Raji (cell line): Measurements from ENCODE around the gene HSPBP1.

Experiments used
- POLR2A ChIP-seq: IDR thresholded peaks from 2 replicates; pipeline ENCODE4 v1.6.1; 2011; ENCODE audit warnings: low read depth, low read length, control low read depth; ENCODE audit not compliant: insufficient read depth

HSPBP1 gene

GRCh38 chr19:55246462-55247451, 33.2 kb downstream of the HSPBP1 start:
- no peak for TF ChIP-seq POLR2A

DNA sequence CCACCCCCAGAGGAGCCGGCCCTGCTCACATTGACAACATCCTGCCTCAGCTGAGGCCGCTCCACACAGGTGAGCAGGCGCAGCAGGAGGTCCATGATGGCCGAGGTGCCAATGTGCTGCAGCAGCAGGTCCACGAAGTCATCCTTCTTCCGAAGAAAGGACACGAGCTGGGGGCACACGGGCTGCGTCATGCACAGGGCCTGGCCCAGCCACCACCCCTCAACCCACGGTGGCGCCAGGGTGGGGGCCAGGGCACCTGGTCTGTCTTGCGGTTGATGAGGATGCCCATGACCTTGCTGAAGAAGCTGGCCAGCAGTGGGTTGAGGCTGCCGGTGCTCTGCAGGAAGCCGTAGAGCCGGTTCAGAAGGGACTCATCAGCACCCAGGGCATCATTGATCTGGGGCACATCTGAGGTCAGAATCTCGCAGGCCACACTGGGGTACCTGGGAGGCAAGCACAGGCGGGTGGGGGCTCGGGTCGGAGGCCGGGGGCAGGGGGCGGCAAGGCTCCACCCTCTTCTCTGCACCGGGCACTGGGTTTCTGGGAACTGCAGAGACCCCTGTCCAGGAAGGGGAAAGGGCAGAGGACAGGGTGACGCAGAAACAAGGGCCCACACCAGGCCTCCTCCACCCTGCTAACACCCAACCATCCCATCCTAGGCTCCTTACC, 34.5 kb downstream of the HSPBP1 start:
- no peak for TF ChIP-seq POLR2A

DNA sequence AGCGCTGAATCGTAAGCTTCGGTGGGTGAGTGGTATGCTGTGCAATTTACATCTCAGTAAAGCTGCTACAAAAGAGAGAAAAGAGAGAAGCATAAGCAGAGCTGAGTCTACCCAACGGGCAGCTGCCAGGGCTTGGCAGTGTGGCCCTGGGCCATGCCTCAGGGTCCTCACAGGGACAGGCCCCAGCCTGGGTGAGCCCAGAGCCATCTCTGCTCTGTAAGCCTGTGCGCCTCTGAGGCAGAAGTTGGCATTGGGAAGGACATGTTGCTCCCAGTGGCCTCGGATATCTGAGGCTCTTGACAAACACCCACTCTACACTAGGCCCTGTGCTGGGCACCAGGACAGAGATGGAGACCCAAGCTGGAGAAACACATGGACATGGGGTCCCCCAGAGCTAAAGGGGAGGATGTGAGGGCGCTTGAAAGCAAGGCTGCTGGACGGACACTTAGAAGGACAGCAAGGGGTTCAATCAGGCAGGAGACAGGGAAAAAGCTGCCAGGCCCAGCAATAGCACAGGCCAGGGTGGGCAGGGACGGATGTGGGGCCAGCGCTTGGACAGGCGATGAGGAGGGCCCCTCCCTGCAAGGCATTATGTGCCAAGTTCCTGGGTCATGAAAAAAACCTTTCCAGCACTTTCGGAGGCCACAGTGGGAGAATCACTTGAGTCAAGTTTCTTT, 35.8 kb downstream of the HSPBP1 start:
- no peak for TF ChIP-seq POLR2A

DNA sequence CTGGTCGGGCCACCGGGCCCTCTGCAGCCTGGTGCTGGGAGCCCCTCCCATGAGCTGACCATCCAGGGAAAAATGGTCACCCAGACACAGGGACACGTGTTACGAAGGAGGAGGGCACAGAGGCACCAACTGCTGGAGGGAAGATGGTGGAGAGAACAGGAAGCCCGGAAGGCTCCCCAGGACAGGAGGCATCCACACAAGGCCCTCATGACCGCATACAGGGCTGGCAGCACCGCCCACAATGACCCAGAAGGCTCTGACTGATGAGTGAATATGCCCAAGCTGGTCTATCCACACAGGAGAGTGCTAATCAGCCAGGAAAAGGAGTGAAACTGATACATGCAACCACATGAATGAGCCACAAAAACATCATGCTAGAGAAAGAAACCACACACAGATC, 37.4 kb downstream of the HSPBP1 start:
- TF ChIP-seq POLR2A: no peak

- no peak for TF ChIP-seq POLR2A
Observed at GRCh38 chr19:55241935-55242464, 37.9 kb downstream of the HSPBP1 start.

DNA sequence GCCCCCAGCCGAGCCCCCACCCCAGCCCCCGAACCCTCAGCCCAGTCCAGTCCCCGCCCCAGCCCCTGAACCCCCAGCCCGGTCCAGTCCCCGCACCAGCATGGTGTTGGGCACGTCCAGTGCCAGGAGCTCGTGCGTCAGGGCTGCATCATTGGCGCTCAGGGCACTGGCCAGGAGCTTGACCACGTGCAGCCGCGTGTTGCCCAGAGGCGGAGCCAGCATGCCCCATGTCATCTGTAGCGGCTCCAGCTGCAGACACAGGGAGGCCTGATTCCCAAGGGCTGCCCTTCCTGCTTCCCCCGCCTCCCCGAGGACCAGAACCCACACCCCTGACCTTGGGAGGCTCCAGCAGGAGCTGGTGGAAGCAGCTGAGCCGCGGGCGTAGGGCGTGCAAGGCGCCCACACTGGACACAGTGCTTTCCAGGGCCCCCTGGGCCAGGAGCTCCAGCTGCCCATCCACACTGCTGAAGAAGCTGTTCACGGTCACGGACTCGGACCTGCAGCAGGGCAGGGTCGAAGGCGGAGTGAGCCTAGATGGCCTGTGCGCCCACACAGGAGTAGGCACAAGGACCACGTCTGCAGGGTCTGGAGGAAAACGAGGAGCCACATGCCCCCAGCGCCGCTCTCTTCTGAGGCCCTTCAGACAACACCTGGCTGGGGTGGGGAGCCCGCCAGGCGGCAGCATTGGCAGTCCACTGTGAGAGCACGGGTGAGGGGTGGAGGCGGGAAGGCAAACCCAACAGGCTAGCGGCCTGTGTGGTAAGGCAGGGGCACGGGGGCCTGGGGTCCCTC, 38.6 kb downstream of the HSPBP1 start:
- TF ChIP-seq POLR2A: no peak

DNA sequence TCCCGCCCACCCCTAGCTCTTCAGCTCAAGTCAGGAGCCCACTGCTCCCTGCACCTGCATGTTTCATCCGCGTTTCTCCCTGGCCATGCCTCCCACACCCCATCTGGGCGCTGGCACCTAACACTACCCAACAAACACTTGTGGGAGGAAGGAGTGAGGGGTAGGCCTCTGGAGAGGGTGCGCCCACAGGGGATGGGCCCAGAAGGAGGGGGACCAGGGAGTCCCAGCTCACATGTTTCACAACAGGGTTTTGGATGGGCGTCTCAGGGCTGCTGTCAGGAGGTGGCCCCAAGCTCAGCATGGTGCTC, 39.2 kb downstream of the HSPBP1 start:
- no peak for TF ChIP-seq POLR2A

GRCh38 chr19:55239004-55239403, 40.9 kb downstream of the HSPBP1 start:
- TF ChIP-seq POLR2A: no peak

DNA sequence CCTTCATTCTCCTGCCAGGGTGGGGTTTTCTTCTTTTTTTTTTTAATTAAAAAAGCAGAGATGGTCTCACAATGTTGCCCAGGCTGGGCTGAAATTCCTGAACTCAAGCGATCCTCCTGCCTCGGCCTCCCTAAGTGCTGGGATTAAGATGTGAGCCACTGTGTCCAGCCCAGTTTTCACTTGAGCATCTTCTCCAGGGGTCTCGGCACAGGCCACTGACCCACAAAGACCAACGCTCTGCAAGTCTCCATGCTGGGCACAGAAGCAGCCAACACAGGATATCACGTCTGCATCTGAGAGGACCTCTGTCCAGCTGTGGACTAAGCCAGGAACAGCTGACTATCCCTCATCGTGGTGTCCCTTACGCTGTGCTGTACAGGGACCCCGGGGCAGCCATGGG, 41.9 kb downstream of the HSPBP1 start:
- TF ChIP-seq POLR2A: no peak

DNA sequence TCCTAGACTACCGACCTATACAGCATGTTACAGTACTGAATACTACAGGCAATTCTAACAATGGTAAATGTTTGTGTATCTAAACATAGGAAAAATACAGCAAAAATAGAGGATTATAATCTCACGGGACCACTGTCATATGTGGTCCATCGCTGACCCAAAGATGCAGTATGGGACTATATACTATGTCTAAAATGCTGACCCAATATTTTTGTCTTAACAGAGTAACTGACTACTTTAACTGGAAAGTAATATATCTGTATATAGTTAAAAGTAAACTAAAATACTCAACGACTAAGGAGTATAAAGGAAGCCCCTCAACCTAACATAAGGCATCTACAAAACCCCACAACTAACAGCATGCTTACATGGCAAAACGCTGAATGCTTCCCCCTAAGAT, 46.9 kb downstream of the HSPBP1 start:
- no peak for TF ChIP-seq POLR2A

GRCh38 chr19:55232286-55232602, 47.7 kb downstream of the HSPBP1 start:
- TF ChIP-seq POLR2A: no peak

GRCh38 chr19:55231391-55232285, 48.3 kb downstream of the HSPBP1 start:
- no peak for TF ChIP-seq POLR2A

GRCh38 chr19:55230780-55231179, 49.1 kb downstream of the HSPBP1 start:
- no peak for TF ChIP-seq POLR2A

DNA sequence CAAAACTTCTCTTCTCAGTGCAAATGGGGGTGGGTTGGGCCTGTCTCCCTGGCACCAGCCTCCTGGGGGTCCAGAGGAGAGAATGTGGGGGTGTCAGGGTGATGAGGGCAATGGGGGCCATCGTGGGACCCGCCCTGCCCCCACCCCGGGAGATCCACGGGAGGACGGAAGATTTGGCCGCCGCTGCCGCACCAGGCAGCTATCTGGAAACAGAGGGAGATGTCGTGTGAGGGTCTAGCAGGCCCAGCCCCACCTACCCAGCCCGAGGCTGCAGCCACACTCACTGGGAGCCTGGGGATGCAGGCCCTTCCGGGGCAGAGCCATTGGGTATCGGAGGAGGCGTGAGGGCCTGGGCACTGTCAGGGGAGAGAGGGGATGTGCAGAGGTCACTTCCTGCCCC, 49.6 kb downstream of the HSPBP1 start:
- no peak for TF ChIP-seq POLR2A

DNA sequence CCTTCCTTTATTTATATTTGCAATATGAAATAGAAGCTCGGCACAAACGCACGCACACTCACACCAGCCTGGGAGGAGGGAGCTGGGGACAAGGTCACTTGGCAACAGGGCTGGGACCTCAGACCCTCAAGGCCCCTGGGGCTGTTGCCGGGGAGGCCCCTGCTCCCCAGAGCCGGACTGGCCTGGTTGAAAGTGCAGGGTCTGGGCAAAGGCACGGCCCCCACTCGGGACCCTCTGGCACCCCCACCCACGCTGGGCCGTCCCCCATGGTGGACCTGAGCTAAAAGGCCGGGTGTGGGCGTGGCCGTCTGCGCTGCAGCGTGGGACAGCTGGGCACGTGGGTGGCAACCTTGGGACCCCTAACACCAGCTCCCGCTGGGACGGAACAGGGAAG, 50.1 kb downstream of the HSPBP1 start:
- TF ChIP-seq POLR2A: no peak
